K562 (cell line): ENCODE results near the gene MYL6B. TPM values are rescaled to one million over a fixed set of nuclear protein-coding genes. Genes with fewer than 3 reads are reported as not detected.

Source experiments
- ATF3 ChIP-seq, 2 experiments: fragments of 450-650 bp in 1 of 2; sonication (generic) in 1 of 2; formaldehyde crosslinking in 1 of 2; IDR thresholded peaks in 1 of 2; conservative IDR thresholded peaks in 1 of 2; 2 replicates each; pipeline versions ENCODE4 v1.6.1 to v1.8.1; 2016 to 2023; ENCODE audit warnings: mild to moderate bottlenecking in 2 of 2, moderate library complexity in 2 of 2, inconsistent platforms in 1 of 2, missing genetic modification reagents in 1 of 2
- CBX1 ChIP-seq: sonication (generic); IDR thresholded peaks from 2 replicates; pipeline ENCODE4 v1.6.1; 2016; ENCODE audit warnings: antibody characterized with exemption, low read depth, mild to moderate bottlenecking
- CC2D1A ChIP-seq: fragments of 450-650 bp; IDR thresholded peaks from 2 replicates; pipeline ENCODE4 v1.6.1; 2017; ENCODE audit warnings: mild to moderate bottlenecking
- DEAF1 ChIP-seq: fragments of 450-650 bp; formaldehyde crosslinking; IDR thresholded peaks from 2 replicates; pipeline ENCODE4 v1.4.0; 2020; ENCODE audit warnings: mild to moderate bottlenecking, moderate library complexity
- ETV6 ChIP-seq, 3 experiments: fragments of 150-350 bp in 1 of 3; sonication (generic) in 1 of 3; formaldehyde crosslinking in 1 of 3; IDR thresholded peaks; 2 replicates each; pipeline versions ENCODE4 v1.6.1 to v1.8.0; 2014 to 2022; ENCODE audit warnings: borderline replicate concordance in 2 of 3, low read depth in 2 of 3, antibody characterized with exemption in 1 of 3, low read length in 1 of 3, mild to moderate bottlenecking in 1 of 3, missing genetic modification reagents in 1 of 3
- GABPB2 ChIP-seq: fragments of 250-450 bp; sonication (Bioruptor Pico); conservative IDR thresholded peaks from 2 replicates; pipeline ENCODE4 v1.5.1; 2021; ENCODE audit warnings: mild to moderate bottlenecking
- GATAD2B ChIP-seq: fragments of 450-650 bp; IDR thresholded peaks from 2 replicates; pipeline ENCODE4 v1.6.1; 2017; ENCODE audit warnings: mild to moderate bottlenecking, borderline replicate concordance
- HNRNPL ChIP-seq: fragments of 200-400 bp; formaldehyde crosslinking; IDR thresholded peaks from 2 replicates; pipeline ENCODE4 v1.6.1; 2017; ENCODE audit warnings: low read depth, mild to moderate bottlenecking, low read length
- HNRNPLL ChIP-seq: fragments of 200-400 bp; formaldehyde crosslinking; IDR thresholded peaks from 2 replicates; pipeline ENCODE4 v1.6.1; 2017; ENCODE audit warnings: low read length, low read depth, mild to moderate bottlenecking; ENCODE audit not compliant: poor library complexity, severe bottlenecking
- MCM3 ChIP-seq: fragments of 450-650 bp; IDR thresholded peaks from 2 replicates; pipeline ENCODE4 v1.6.1; 2016
- RBM17 ChIP-seq: fragments of 200-400 bp; formaldehyde crosslinking; IDR thresholded peaks from 2 replicates; pipeline ENCODE4 v1.6.1; 2017; ENCODE audit warnings: low read depth, mild to moderate bottlenecking, low read length, borderline replicate concordance
- RFX7 ChIP-seq: fragments of 250-450 bp; sonication (Bioruptor Pico); IDR thresholded peaks from 2 replicates; pipeline ENCODE4 v1.5.1; 2021; ENCODE audit warnings: mild to moderate bottlenecking
- STAT6 ChIP-seq: sonication (generic); formaldehyde crosslinking; IDR thresholded peaks from 2 replicates; pipeline ENCODE4 v1.8.1; 2023; ENCODE audit warnings: mild to moderate bottlenecking, missing genetic modification reagents
- TBP ChIP-seq: optimal IDR thresholded peaks from 2 replicates; pipeline ENCODE3; 2011; ENCODE audit warnings: low read depth, low read length, improper control_type of control experiment
- TEAD2 ChIP-seq: fragments of 450-650 bp; IDR thresholded peaks from 2 replicates; pipeline ENCODE4 v1.6.1; 2016; ENCODE audit warnings: missing genetic modification characterization, control low read depth, missing compliant biosample characterization
- THAP12 ChIP-seq: fragments of 250-450 bp; sonication (Bioruptor Pico); IDR thresholded peaks from 2 replicates; pipeline ENCODE4 v1.9.0; 2021; ENCODE audit warnings: mild to moderate bottlenecking, inconsistent platforms
- ZKSCAN1 ChIP-seq: fragments of 150-350 bp; IDR thresholded peaks from 2 replicates; pipeline ENCODE4 v1.6.1; 2016; ENCODE audit warnings: low read depth, low read length
- ZNF57 ChIP-seq: fragments of 450-650 bp; formaldehyde crosslinking; IDR thresholded peaks from 2 replicates; pipeline ENCODE4 v1.4.0; 2020; ENCODE audit warnings: mild to moderate bottlenecking, moderate library complexity
- ZNF740 ChIP-seq, 3 experiments: fragments of 200-800 bp in 1 of 3; sonication (Bioruptor generic) in 1 of 3; sonication (generic) in 1 of 3; formaldehyde crosslinking in 1 of 3; IDR thresholded peaks; 2 replicates each; pipeline versions ENCODE4 v1.6.1 to v1.8.0; 2016 to 2022; ENCODE audit warnings: mild to moderate bottlenecking in 2 of 3, missing compliant biosample characterization in 2 of 3, missing genetic modification characterization in 2 of 3, missing genetic modification reagents in 1 of 3
- polyA plus RNA-seq, 8 experiments: library from polyadenylated mRNA; depleted of rRNA in 4 of 8; stranded (reverse) in 5 of 8; unstranded in 3 of 8; fragments of >200 nt; fragmentation: Nextera tagmentation in 2 of 8; fragmentation: Illumina TruSeq in 1 of 8; extraction: Ambion mirVana in 2 of 8; extraction: Trizol in 1 of 8; gene quantifications; 2 replicates each; pipeline versions ENCODE4 v1.2.1 to v1.2.3, GENCODE V29; 2011 to 2014; ENCODE audit warnings: inconsistent platforms in 1 of 8, missing spikeins in 1 of 8
- total RNA-seq, 7 experiments: library from RNA; depleted of rRNA in 6 of 7; stranded (reverse); fragments of >200 nt in 6 of 7; fragmentation: Illumina TruSeq in 2 of 7; extraction: Trizol in 2 of 7; gene quantifications; 2 replicates each; pipeline versions ENCODE4 v1.2.1 to v1.2.3, GENCODE V29; 2011 to 2021; ENCODE audit warnings: low replicate concordance in 1 of 7

Gene MYL6B
- total and polyA plus RNA-seq, 9 of the 15 experiments (the other 6 are each of a cell fraction or from before 2014, with no cell fraction given) = 42.8 to 77.3 (median 68.6) TPM

- TF ChIP-seq ZNF740 (CRISPR knock-in tag; IDR thresholded peaks at IDR 0.05) (no peak), ZNF740 (tag; IDR thresholded peaks at IDR 0.05) (no peak), THAP12 (CRISPR knock-in tag) (no peak), MCM3 (no peak), GABPB2 (CRISPR knock-in tag) (no peak; the same call in 1 of the 2 replicates), ETV6 (IDR thresholded peaks at IDR 0.05; ENCODE audit: borderline replicate concordance in 1 of 2, low read depth in 2 of 2, low read length in 1 of 2) (no peak), ETV6 (CRISPR knock-in tag; IDR thresholded peaks at IDR 0.05; ENCODE audit: borderline replicate concordance) (no peak), HNRNPLL (no peak), ATF3 (IDR thresholded peaks at IDR 0.05) (no peak), ATF3 (CRISPR knock-in tag; conservative IDR thresholded peaks at IDR 0.05) (no peak), TBP (no peak), GATAD2B (no peak), HNRNPL (no peak), RBM17 (no peak), TEAD2 (0 out of 2 replicates have a peak, but pooled peaks have one; percentile 15), ZNF57 (CRISPR knock-in tag) (no peak), STAT6 (CRISPR knock-in tag) (no peak), CBX1 (no peak), RFX7 (CRISPR knock-in tag) (no peak), DEAF1 (CRISPR knock-in tag) (peak; percentile 89), CC2D1A (peak; percentile 71; the same call in 1 of the 2 replicates), ZKSCAN1 (no peak)
Measured at GRCh38 chr12:56119361-56119796, 33.0 kb upstream of the MYL6B start (continued).
